ENCODE data around the gene FXYD4. TPM values are rescaled to one million over a fixed set of nuclear protein-coding genes. Genes with fewer than 3 reads are reported as not detected.

Gene FXYD4
- total RNA-seq, 1 donor from 2014 or later, result 1.1 TPM

- no peak overlapping the region for H3K4me3 ChIP-seq
Measured at GRCh38 chr10:43353495-43354329, 17.7 kb upstream of the FXYD4 start.

GRCh38 chr10:43354330-43354635 lies 17.2 kb upstream of the FXYD4 start:
- Histone ChIP-seq H3K36me3 (no peaks in the 10 kb centered on the region), H3K27ac (no peak overlapping the region), H3K9me3 (no peaks in the 10 kb centered on the region), H3K27me3 (no peaks in the 10 kb centered on the region), H3K4me1 (no peaks in the 10 kb centered on the region), H3K4me3 (no peak overlapping the region)
- TF ChIP-seq, protein P1, sequence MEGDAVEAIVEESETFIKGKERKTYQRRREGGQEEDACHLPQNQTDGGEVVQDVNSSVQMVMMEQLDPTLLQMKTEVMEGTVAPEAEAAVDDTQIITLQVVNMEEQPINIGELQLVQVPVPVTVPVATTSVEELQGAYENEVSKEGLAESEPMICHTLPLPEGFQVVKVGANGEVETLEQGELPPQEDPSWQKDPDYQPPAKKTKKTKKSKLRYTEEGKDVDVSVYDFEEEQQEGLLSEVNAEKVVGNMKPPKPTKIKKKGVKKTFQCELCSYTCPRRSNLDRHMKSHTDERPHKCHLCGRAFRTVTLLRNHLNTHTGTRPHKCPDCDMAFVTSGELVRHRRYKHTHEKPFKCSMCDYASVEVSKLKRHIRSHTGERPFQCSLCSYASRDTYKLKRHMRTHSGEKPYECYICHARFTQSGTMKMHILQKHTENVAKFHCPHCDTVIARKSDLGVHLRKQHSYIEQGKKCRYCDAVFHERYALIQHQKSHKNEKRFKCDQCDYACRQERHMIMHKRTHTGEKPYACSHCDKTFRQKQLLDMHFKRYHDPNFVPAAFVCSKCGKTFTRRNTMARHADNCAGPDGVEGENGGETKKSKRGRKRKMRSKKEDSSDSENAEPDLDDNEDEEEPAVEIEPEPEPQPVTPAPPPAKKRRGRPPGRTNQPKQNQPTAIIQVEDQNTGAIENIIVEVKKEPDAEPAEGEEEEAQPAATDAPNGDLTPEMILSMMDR (IDR thresholded peaks at IDR 0.05), result no peak
- ATAC-seq (no peak), DNase-seq (no peak)
- intact Hi-C loops (cut with DNase I), result no loop called here

More at GRCh38 chr10:43353495-43354329, 17.7 kb upstream of the FXYD4 start:
- no peak overlapping the region for H3K27ac ChIP-seq
- ATAC-seq (no peak), DNase-seq (no peak)
- TF ChIP-seq, protein P1 (IDR thresholded peaks at IDR 0.05), result no peak
- intact Hi-C loops (cut with DNase I), result no loop called here
- H3K9me3 ChIP-seq, result no peaks in the 10 kb centered on the region
- no peaks in the 10 kb centered on the region for H3K27me3 ChIP-seq
- H3K36me3 ChIP-seq, result no peaks in the 10 kb centered on the region
- H3K4me1 ChIP-seq, result no peaks in the 10 kb centered on the region

DNA sequence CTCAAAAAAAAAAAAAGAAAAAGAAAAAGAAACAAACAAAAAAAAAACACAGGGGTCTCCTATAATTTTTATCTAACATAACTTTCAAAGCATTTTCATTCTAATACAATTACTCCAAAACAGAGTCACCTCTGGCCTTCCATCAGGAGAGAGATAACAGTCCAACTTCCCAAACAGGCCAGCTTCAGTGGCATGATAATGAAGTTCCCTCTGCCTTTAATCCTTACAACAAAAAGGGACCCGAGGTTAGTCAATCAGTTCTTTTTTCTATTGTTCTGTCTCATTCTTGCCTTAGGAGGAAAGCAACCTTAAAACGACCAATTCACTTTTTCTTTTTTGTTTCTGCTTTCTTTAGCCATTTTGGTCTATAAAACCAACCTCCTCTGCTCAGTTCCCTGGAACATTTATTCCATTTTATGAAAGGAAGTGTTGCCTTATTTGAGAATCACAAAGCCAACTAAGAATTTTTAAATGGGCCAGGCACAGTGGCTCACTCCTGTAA lies 16.5 kb upstream of the FXYD4 start:
- Histone ChIP-seq H3K4me1 (no peaks in the 10 kb centered on the region), H3K4me3 (no peak overlapping the region), H3K36me3 (no peaks in the 10 kb centered on the region), H3K27ac (no peak overlapping the region), H3K27me3 (no peaks in the 10 kb centered on the region), H3K9me3 (no peaks in the 10 kb centered on the region)
- intact Hi-C loops (cut with DNase I), result no loop called here
- ATAC-seq, result no peak
- no peak for DNase-seq
- TF ChIP-seq, protein P1 (IDR thresholded peaks at IDR 0.05), result no peak

GRCh38 chr10:43355749-43356371 lies 15.6 kb upstream of the FXYD4 start:
- Histone ChIP-seq H3K4me3 (no peak overlapping the region), H3K36me3 (no peaks in the 10 kb centered on the region), H3K27me3 (no peaks in the 10 kb centered on the region), H3K27ac (no peak overlapping the region), H3K9me3 (no peaks in the 10 kb centered on the region), H3K4me1 (no peaks in the 10 kb centered on the region)
- intact Hi-C loops (cut with DNase I), result no loop called here
- no peak for DNase-seq
- TF ChIP-seq, protein P1 (IDR thresholded peaks at IDR 0.05), result no peak
- ATAC-seq, result no peak

GRCh38 chr10:43360086-43360485 lies 11.3 kb upstream of the FXYD4 start:
- peaks cover 9% of the 10 kb centered on the region for H3K4me1 ChIP-seq
- no peak for DNase-seq
- no peaks in the 10 kb centered on the region for H3K36me3 ChIP-seq
- intact Hi-C loops (cut with DNase I), result no loop called here
- no peak overlapping the region for H3K4me3 ChIP-seq
- no peaks in the 10 kb centered on the region for H3K9me3 ChIP-seq
- no peak for ATAC-seq
- TF ChIP-seq, protein P1 (IDR thresholded peaks at IDR 0.05), result no peak
- no peak overlapping the region for H3K27ac ChIP-seq
- no peaks in the 10 kb centered on the region for H3K27me3 ChIP-seq

All from upper lobe of right lung (tissue), 1 donor.